AG09319 (cell line): ENCODE results near the gene SLBP.
"Not testable (repeated sequence)": the region's sequence is repeated elsewhere in the genome, so short reads cannot be mapped to it uniquely, and the experiment has no call there.

Experiments
- DNase-seq: peaks from one replicate; pipeline ENCODE4 v3.0.0-alpha.2; 2010; ENCODE audit warnings: low read depth; ENCODE audit errors: extremely low read depth
- TF ChIP-seq, protein P1 (sequence below): IDR thresholded peaks from 2 replicates; pipeline ENCODE4 v1.5.1; 2011; ENCODE audit warnings: low read depth, mild to moderate bottlenecking, inconsistent platforms, low read length, moderate library complexity

Gene SLBP

DNA sequence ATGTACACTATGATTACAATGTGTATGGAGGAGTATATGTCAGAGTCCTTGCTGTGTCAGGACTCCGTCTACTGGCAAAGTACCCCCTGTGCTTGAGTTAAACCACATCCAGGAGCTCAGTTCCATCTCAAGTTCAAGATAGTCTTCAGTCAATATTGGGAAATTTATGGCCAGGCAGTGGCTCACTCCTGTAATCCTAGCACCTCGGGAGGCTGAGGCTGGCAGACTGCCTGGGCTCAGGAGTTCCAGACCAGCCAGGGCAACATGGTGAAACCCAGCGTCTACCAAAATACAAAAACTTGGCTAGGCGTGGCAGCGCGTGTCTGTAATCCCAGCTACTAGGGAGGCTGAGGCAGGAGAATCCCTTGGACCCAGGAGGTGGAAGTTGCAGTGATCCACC lies 5.8 kb downstream of the SLBP start:
- DNase-seq: no peak
- TF ChIP-seq, protein P1, sequence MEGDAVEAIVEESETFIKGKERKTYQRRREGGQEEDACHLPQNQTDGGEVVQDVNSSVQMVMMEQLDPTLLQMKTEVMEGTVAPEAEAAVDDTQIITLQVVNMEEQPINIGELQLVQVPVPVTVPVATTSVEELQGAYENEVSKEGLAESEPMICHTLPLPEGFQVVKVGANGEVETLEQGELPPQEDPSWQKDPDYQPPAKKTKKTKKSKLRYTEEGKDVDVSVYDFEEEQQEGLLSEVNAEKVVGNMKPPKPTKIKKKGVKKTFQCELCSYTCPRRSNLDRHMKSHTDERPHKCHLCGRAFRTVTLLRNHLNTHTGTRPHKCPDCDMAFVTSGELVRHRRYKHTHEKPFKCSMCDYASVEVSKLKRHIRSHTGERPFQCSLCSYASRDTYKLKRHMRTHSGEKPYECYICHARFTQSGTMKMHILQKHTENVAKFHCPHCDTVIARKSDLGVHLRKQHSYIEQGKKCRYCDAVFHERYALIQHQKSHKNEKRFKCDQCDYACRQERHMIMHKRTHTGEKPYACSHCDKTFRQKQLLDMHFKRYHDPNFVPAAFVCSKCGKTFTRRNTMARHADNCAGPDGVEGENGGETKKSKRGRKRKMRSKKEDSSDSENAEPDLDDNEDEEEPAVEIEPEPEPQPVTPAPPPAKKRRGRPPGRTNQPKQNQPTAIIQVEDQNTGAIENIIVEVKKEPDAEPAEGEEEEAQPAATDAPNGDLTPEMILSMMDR: no peak

DNA sequence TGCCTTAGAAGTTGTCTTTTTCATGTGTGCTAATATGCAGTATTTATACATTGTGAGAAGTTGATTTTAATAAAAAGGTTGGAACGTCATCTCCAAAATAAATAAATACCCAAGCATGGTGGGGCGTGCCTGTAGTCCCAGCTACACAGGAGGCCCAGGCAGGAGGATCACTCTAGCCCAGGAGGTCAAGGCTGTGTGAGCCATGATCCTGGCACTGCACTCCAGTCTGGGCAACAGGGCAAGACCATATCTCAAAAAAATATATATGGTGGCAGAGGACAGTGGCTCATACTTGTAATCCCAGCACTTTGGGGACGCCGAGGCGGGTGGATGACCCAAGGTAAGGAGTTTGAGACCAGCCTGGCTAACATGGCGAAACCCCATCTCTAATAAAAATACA lies 6.4 kb downstream of the SLBP start:
- TF ChIP-seq, protein P1: no peak

DNA sequence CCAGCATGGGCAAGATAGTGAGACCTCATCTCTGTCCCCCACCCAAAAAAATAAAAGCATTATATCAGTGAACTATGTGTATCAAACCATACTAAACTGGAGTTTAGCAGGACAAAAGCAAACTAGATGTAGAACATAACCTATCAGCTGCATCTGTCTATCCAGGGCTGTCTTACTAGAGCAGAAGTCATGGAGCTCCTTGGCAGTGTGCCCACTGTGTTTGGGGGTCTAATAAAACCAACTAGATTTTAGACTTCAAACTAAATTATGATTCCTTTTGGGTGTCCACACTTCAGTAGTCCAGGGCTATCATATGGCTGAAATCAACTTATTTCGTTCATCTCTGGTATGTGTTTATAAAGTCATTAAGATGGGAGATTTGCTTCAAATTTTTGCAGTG lies 8.3 kb downstream of the SLBP start:
- no peak for DNase-seq
- TF ChIP-seq, protein P1: no peak

More for the DNA sequence above, 6.4 kb downstream of the SLBP start:
- no peak for DNase-seq

DNA sequence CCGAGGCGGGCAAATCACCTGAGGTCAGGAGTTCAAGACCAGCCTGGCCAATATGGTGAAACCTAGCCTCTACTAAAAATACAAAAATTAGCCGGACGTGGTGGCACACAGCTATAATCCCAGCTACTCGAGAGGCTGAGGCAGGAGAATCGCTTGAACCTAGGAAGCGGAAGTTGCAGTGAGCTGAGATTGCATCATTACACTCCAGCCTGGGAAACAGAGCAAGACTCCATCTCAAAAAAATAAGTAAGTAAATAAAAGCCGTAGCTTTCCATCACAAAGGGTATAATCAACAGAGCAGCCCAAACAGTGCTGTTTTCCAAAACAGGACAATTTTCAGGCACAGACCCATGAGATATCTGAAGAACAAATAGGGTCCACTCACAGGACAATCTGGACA lies 10.4 kb downstream of the SLBP start:
- not testable (repeated sequence) for DNase-seq

DNA sequence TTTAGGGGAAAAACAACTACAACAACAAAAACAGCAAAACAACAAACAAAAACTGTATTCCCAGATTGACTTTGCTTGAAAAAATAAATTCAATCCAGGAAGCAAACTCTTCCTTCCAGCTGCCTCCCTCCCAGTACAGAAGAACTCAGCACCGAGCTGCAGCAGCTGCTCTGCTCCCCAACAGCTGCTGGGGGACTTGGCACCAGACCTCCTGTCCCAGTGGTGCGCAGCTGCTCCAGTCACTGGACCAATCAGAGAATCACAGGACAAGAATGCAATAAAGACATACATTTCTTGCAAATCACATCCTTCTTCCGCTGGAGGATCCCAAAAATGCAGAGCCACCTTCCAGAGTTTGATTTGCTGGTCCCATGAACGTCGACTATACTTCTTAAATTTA lies 16.2 kb downstream of the SLBP start:
- TF ChIP-seq, protein P1: no peak
- DNase-seq: no peak

DNA sequence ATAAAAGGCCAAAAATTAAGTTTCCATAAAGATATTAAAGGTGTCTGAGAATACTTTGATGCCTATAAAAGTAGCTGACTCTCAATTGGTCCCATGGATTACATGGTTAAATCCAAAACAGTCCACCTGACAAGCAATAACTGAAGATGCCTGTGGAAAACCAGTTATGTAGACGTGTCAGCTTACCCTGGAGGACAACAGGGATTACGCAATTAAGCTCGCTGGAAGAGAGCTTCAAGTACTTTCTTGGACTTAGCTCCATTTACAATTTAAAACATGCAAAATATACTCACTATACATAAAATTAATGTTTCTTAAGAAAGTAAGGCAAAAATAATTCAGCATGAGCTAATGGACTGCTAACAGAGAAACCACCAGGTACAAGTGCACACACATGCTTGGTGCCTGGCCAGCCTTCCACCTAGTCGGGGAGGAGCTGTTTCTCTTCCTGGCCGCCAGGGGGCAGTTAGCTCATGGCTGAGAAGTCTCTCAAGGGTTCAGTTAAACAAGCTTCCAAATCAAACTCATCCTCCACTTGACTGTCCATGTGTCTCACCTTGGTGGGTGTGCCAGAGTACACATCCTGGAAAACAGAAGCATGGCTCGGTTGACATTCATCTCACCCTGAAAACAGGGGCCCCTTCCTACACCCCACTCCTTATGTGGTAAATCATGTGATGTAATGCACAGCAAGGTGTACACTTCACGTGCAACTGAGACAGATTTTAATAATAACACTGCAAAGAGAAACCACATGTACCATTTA lies 18.8 kb downstream of the SLBP start:
- TF ChIP-seq, protein P1: peak; percentile 91
- DNase-seq: peak; percentile 40

DNA sequence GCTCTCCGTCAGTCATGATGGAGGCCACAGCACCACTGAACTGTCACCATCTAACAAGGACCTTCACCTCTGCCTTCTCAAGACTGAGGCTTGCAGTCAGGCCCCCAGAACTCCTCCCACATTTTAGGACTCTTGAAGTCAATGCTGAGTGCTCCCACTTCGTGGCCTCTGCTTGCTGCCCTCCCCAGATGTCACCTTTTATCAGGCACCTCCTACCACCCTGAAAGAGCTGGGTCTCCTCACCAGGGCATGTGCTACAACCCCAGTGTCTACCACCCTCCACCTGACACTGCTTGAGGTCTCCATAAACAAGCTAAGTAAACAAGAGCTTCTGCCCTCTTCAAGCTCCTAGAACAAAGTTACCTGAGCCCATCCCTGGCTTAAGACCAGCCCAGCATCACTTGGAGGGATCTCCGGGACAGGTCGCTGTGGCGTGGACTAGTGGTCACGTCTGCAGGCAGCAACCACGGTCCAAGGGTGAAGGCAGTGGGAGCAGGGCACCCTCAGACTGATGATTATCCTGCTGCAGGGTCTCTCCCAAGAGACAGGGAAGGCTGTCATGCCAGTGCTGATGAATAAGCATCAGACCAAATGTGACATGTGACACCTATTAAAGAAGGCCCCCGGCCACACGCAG lies 20.3 kb downstream of the SLBP start:
- TF ChIP-seq, protein P1: no peak
- DNase-seq: no peak

DNA sequence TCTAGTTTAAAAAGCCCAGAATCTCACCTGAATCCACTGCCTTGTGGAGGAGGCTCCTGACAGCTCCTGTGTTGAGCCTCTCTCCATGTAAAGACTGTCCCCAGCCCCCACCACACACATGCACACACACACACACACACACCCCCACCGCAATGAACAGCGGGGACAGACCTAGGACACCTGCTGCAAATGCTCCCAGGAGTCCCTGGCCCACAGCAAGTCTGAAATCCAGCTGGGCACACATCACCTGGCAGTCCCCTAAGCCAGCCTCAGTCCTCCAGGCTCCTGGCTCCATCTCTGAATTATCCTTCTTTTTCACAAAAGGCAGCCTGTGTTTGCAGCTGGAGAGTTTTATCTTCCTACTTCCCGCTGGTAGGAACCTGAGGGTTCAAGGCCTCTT lies 21.4 kb downstream of the SLBP start:
- DNase-seq: no peak
- TF ChIP-seq, protein P1: no peak
